SK-N-SH (cell line): ENCODE results near the gene DAB2IP.
"Not testable (repeated sequence)": the region's sequence is repeated elsewhere in the genome, so short reads cannot be mapped to it uniquely, and the experiment has no call there.

ENCODE experiments used
- CTCF ChIP-seq: fragments of 200-600 bp; sonication (generic); IDR thresholded peaks from 2 replicates; pipeline ENCODE4 v1.6.1; 2017; ENCODE audit warnings: antibody characterized with exemption, mild to moderate bottlenecking, moderate library complexity
- EZH2phosphoT487 ChIP-seq: fragments of 200-600 bp; sonication (generic); IDR thresholded peaks from 2 replicates; pipeline ENCODE4 v1.6.1; 2017; ENCODE audit warnings: low read depth, mixed run types, mild to moderate bottlenecking, antibody characterized with exemption, moderate library complexity, borderline replicate concordance
- IRF3 ChIP-seq: fragments of 150-350 bp; IDR thresholded peaks from 2 replicates; pipeline ENCODE4 v1.6.1; 2016; ENCODE audit warnings: mild to moderate bottlenecking, low read depth, low read length
- NRF1 ChIP-seq: IDR thresholded peaks from 2 replicates; pipeline ENCODE4 v1.6.1; 2012; ENCODE audit warnings: low read depth, mild to moderate bottlenecking, low read length
- POLR2AphosphoS5 ChIP-seq: IDR thresholded peaks from 2 replicates; pipeline ENCODE4 v1.6.1; 2012; ENCODE audit warnings: low read depth, low read length
- RCOR1 ChIP-seq: fragments of 150-350 bp; IDR thresholded peaks from 2 replicates; pipeline ENCODE4 v1.6.1; 2017; ENCODE audit warnings: antibody characterized with exemption, low read length
- SIN3A ChIP-seq: IDR thresholded peaks from 2 replicates; pipeline ENCODE4 v1.6.1; 2012; ENCODE audit warnings: low read depth, mild to moderate bottlenecking, low read length, moderate library complexity, borderline replicate concordance
- TAF1 ChIP-seq: IDR thresholded peaks from 2 replicates; pipeline ENCODE4 v1.6.1; 2012; ENCODE audit warnings: low read depth, mild to moderate bottlenecking, low read length, moderate library complexity, borderline replicate concordance
- TCF12 ChIP-seq: IDR thresholded peaks from 2 replicates; pipeline ENCODE4 v1.4.0; 2012
- YY1 ChIP-seq: IDR thresholded peaks from 2 replicates; pipeline ENCODE4 v1.4.0; 2012; ENCODE audit warnings: low read depth, mild to moderate bottlenecking

- not testable (repeated sequence) for TF ChIP-seq SIN3A, CTCF, RCOR1, TAF1, EZH2phosphoT487, IRF3, POLR2AphosphoS5, YY1, TCF12, NRF1
Measured at GRCh38 chr9:121792476-121792875, 141.0 kb downstream of the DAB2IP start.
